ENCODE data around the gene LENG8.
A peak's percentile ranks its signal among the peaks of the same experiment; 100 is the strongest.

Gene LENG8

GRCh38 chr19:54478677-54479266 is 29.8 kb downstream of the LENG8 start:
- Histone ChIP-seq H3K9me3 (ENCODE audit: control insufficient read depth, low read length) (no peaks in the 10 kb centered on the region), H3K27me3 (ENCODE audit: control insufficient read depth, insufficient read depth, low read length) (no peaks in the 10 kb centered on the region), H3K36me3 (ENCODE audit: control insufficient read depth, insufficient read depth, low read length) (no peaks in the 10 kb centered on the region)

GRCh38 chr19:54480051-54480450 is 31.1 kb downstream of the LENG8 start:
- H3K27ac ChIP-seq, result no peak overlapping the region
- H2AFZ ChIP-seq, result no peak overlapping the region
- no peaks in the 10 kb centered on the region for H3K4me1 ChIP-seq
- no peaks in the 10 kb centered on the region for H3K79me2 ChIP-seq
- TF ChIP-seq CTCF (IDR thresholded peaks at IDR 0.05), result no peak
- H3K9ac ChIP-seq, result no peak overlapping the region
- no peaks in the 10 kb centered on the region for H3K36me3 ChIP-seq (ENCODE audit: control insufficient read depth, insufficient read depth, low read length)
- H3K9me3 ChIP-seq (ENCODE audit: control insufficient read depth, low read length), result no peaks in the 10 kb centered on the region
- H3K4me3 ChIP-seq (ENCODE audit: low read depth, low read length), result no peak overlapping the region
- no peak overlapping the region for H3K4me2 ChIP-seq (ENCODE audit: low read length)
- H3K27me3 ChIP-seq (ENCODE audit: control insufficient read depth, insufficient read depth, low read length), result no peaks in the 10 kb centered on the region

More at GRCh38 chr19:54478677-54479266, 29.8 kb downstream of the LENG8 start:
- Histone ChIP-seq H3K27ac (no peak overlapping the region), H2AFZ (no peak overlapping the region), H3K79me2 (no peaks in the 10 kb centered on the region), H3K4me2 (ENCODE audit: low read length) (no peak overlapping the region), H3K4me1 (no peaks in the 10 kb centered on the region), H3K9ac (no peak overlapping the region), H3K4me3 (ENCODE audit: low read depth, low read length) (no peak overlapping the region)
- TF ChIP-seq CTCF (IDR thresholded peaks at IDR 0.05), result peak; percentile 38

- H2AFZ ChIP-seq, result peak overlapping the region; percentile 67
- no peaks in the 10 kb centered on the region for H3K36me3 ChIP-seq (ENCODE audit: control insufficient read depth, insufficient read depth, low read length)
- peak; percentile 68 for TF ChIP-seq CTCF (IDR thresholded peaks at IDR 0.05)
- no peak overlapping the region for H3K27ac ChIP-seq
- H3K79me2 ChIP-seq, result no peaks in the 10 kb centered on the region
- H3K4me3 ChIP-seq (ENCODE audit: low read depth, low read length), result no peak overlapping the region
- no peaks in the 10 kb centered on the region for H3K9me3 ChIP-seq (ENCODE audit: control insufficient read depth, low read length)
- H3K27me3 ChIP-seq (ENCODE audit: control insufficient read depth, insufficient read depth, low read length), result no peaks in the 10 kb centered on the region
- H3K4me2 ChIP-seq (ENCODE audit: low read length), result no peak overlapping the region
- no peaks in the 10 kb centered on the region for H3K4me1 ChIP-seq
- H3K9ac ChIP-seq, result no peak overlapping the region
Observed at GRCh38 chr19:54481326-54481930, 32.4 kb downstream of the LENG8 start.

GRCh38 chr19:54482889-54483288 is 33.9 kb downstream of the LENG8 start:
- Histone ChIP-seq H3K4me2 (ENCODE audit: low read length) (no peak overlapping the region), H3K27ac (no peak overlapping the region), H3K9ac (no peak overlapping the region), H3K4me3 (ENCODE audit: low read depth, low read length) (no peak overlapping the region), H3K36me3 (ENCODE audit: control insufficient read depth, insufficient read depth, low read length) (no peaks in the 10 kb centered on the region), H3K9me3 (ENCODE audit: control insufficient read depth, low read length) (no peaks in the 10 kb centered on the region), H2AFZ (no peak overlapping the region), H3K27me3 (ENCODE audit: control insufficient read depth, insufficient read depth, low read length) (no peaks in the 10 kb centered on the region), H3K79me2 (no peaks in the 10 kb centered on the region), H3K4me1 (no peaks in the 10 kb centered on the region)
- TF ChIP-seq CTCF (IDR thresholded peaks at IDR 0.05), result no peak

GRCh38 chr19:54484451-54484850 is 35.5 kb downstream of the LENG8 start:
- H3K4me3 ChIP-seq (ENCODE audit: low read depth, low read length), result no peak overlapping the region
- no peak for TF ChIP-seq CTCF (IDR thresholded peaks at IDR 0.05)
- H3K9me3 ChIP-seq (ENCODE audit: control insufficient read depth, low read length), result no peaks in the 10 kb centered on the region
- no peaks in the 10 kb centered on the region for H3K27me3 ChIP-seq (ENCODE audit: control insufficient read depth, insufficient read depth, low read length)
- no peak overlapping the region for H3K9ac ChIP-seq
- H3K79me2 ChIP-seq, result no peaks in the 10 kb centered on the region
- no peaks in the 10 kb centered on the region for H3K36me3 ChIP-seq (ENCODE audit: control insufficient read depth, insufficient read depth, low read length)
- no peak overlapping the region for H3K4me2 ChIP-seq (ENCODE audit: low read length)
- no peak overlapping the region for H2AFZ ChIP-seq
- H3K27ac ChIP-seq, result no peak overlapping the region
- H3K4me1 ChIP-seq, result no peaks in the 10 kb centered on the region

Data from parathyroid adenoma (tissue), 2 donors.